ENCODE data around the gene GJD4.

GJD4 gene

GRCh38 chr10:35640951-35641675, 36.0 kb downstream of the GJD4 start:
- Histone ChIP-seq H3K27ac (no peak overlapping the region), H3K27me3 (replicated peaks) (no peaks in the 10 kb centered on the region), H3K36me3 (replicated peaks) (no peaks in the 10 kb centered on the region), H3K4me3 (ENCODE audit: low read depth, low read length) (peak overlapping the region; percentile 73)
- peak; percentile 76 for DNase-seq
- TF ChIP-seq CTCF (IDR thresholded peaks at IDR 0.05; ENCODE audit: low read depth, low read length, missing control alignments) = no peak
- in situ Hi-C loops (cut with HindIII; ENCODE audit: low pct_ligation_motif_present, low sequenced_read_pairs) = loop anchor here (25.0 kb wide), 1 partner anchor 1146 kb away; no protein-coding TSS in a partner anchor

GRCh38 chr10:35641676-35642034, 36.5 kb downstream of the GJD4 start:
- H3K27ac ChIP-seq = peak overlapping the region; percentile 2
- in situ Hi-C loops (cut with HindIII; ENCODE audit: low pct_ligation_motif_present, low sequenced_read_pairs) = loop anchor here (25.0 kb wide), 1 partner anchor 1146 kb away; no protein-coding TSS in a partner anchor
- no peak for DNase-seq

GRCh38 chr10:35642035-35642792, 37.1 kb downstream of the GJD4 start, which contains the start of gene FZD8:
Gene FZD8, minus strand, starts transcription at chr10:35642296. Its CDS starts 867 bp downstream, at chr10:35641429.
- in situ Hi-C loops (cut with HindIII; ENCODE audit: low pct_ligation_motif_present, low sequenced_read_pairs) = loop anchor here (25.0 kb wide), 1 partner anchor 1145 kb away; no protein-coding TSS in a partner anchor
- Histone ChIP-seq H3K4me3 (ENCODE audit: low read depth, low read length) (peak within 1 kb of the TSS; percentile 73), H3K27me3 (replicated peaks) (no peaks in the 10 kb centered on the region), H3K27ac (peak within 1 kb of the TSS; percentile 2), H3K36me3 (replicated peaks) (no peaks in the 10 kb centered on the region)
- peak; percentile 81 for DNase-seq
- peak; percentile 46 for TF ChIP-seq CTCF (IDR thresholded peaks at IDR 0.05; ENCODE audit: low read depth, low read length, missing control alignments)

More at GRCh38 chr10:35641676-35642034, 36.5 kb downstream of the GJD4 start:
- TF ChIP-seq CTCF (IDR thresholded peaks at IDR 0.05; ENCODE audit: low read depth, low read length, missing control alignments) = no peak
- peak overlapping the region; percentile 73 for H3K4me3 ChIP-seq (ENCODE audit: low read depth, low read length)
- no peaks in the 10 kb centered on the region for H3K27me3 ChIP-seq (replicated peaks)
- no peaks in the 10 kb centered on the region for H3K36me3 ChIP-seq (replicated peaks)

GRCh38 chr10:35642793-35643114, 37.6 kb downstream of the GJD4 start:
- Histone ChIP-seq H3K4me3 (ENCODE audit: low read depth, low read length) (peak overlapping the region; percentile 73), H3K27ac (no peak overlapping the region), H3K27me3 (replicated peaks) (no peaks in the 10 kb centered on the region), H3K36me3 (replicated peaks) (no peaks in the 10 kb centered on the region)
- TF ChIP-seq CTCF (IDR thresholded peaks at IDR 0.05; ENCODE audit: low read depth, low read length, missing control alignments) = no peak
- in situ Hi-C loops (cut with HindIII; ENCODE audit: low pct_ligation_motif_present, low sequenced_read_pairs) = loop anchor here (25.0 kb wide), 1 partner anchor 1145 kb away; no protein-coding TSS in a partner anchor
- no peak for DNase-seq

GRCh38 chr10:35643151-35644049, 38.3 kb downstream of the GJD4 start:
- H3K27ac ChIP-seq = no peak overlapping the region
- no peaks in the 10 kb centered on the region for H3K27me3 ChIP-seq (replicated peaks)
- no peaks in the 10 kb centered on the region for H3K36me3 ChIP-seq (replicated peaks)
- DNase-seq = peak; percentile 49
- TF ChIP-seq CTCF (IDR thresholded peaks at IDR 0.05; ENCODE audit: low read depth, low read length, missing control alignments) = no peak
- in situ Hi-C loops (cut with HindIII; ENCODE audit: low pct_ligation_motif_present, low sequenced_read_pairs) = loop anchor here (25.0 kb wide), 1 partner anchor 1144 kb away; no protein-coding TSS in a partner anchor
- H3K4me3 ChIP-seq (ENCODE audit: low read depth, low read length) = peak overlapping the region; percentile 73

Measured in brain microvascular endothelial cell (primary cell).